Effector memory CD8-positive, alpha-beta T cell (primary cell): ENCODE results near the gene TMEM52B.
"Not testable (repeated sequence)": the region's sequence is repeated elsewhere in the genome, so short reads cannot be mapped to it uniquely, and the experiment has no call there.

ENCODE experiments used
- ATAC-seq: fragments of 150-1000 bp; cut with Tn5 transposase; replicated peaks from 2 replicates; pipeline ENCODE4 v1.10.0; 2021; ENCODE audit warnings: mild to moderate bottlenecking, moderate library complexity
- DNase-seq, 3 experiments: peaks; one replicate each; pipeline ENCODE4 v3.0.0; 2021
- H3K27ac Mint-ChIP-seq, 2 donors: one replicate each; pipeline ENCODE4 v1.8.0; 2022; ENCODE audit warnings: mild to moderate bottlenecking in 2 of 2, mixed read lengths in 2 of 2, moderate library complexity in 2 of 2
- H3K27me3 Mint-ChIP-seq, 2 donors: one replicate each; pipeline ENCODE4 v1.8.0; 2022; ENCODE audit warnings: mixed read lengths in 2 of 2
- H3K36me3 Mint-ChIP-seq: one replicate; pipeline ENCODE4 v1.8.0; 2022; ENCODE audit warnings: mild to moderate bottlenecking, moderate library complexity, mixed read lengths; ENCODE audit not compliant: insufficient read depth
- H3K4me1 Mint-ChIP-seq, 2 donors: one replicate each; pipeline ENCODE4 v1.8.0; 2022; ENCODE audit warnings: low read depth in 2 of 2, mixed read lengths in 2 of 2
- H3K4me3 Mint-ChIP-seq, 2 donors: one replicate each; pipeline ENCODE4 v1.8.0; 2022; ENCODE audit warnings: mild to moderate bottlenecking in 2 of 2, mixed read lengths in 2 of 2, moderate library complexity in 2 of 2
- H3K9me3 Mint-ChIP-seq, 2 donors: one replicate each; pipeline ENCODE4 v1.8.0; 2022; ENCODE audit warnings: mixed read lengths in 2 of 2

Gene TMEM52B

DNA sequence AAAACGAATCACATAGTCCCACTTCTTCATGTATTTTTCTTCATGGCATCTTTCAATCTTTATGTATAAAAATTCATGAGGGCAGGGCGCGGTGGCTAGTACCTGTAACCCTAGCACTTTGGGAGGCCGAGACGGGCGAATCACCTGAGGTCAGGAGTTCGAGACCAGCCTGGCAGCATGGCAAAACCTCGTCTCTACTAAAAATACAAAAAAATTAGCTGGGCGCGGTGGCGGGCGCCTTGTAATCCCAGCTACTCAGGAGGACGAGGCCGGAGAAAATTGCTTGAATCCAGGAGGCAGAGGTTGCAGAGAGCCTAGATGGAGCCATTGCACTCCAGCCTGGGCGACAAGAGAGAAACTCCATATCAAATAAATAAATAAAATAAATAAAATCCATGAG is 31.4 kb downstream of the TMEM52B start:
- DNase-seq (no peak), ATAC-seq (no peak)
- no peak overlapping the region for H3K4me3 Mint-ChIP-seq
- H3K27ac Mint-ChIP-seq, result no peak overlapping the region
- H3K36me3 Mint-ChIP-seq, result peaks cover 39% of the 10 kb centered on the region
- H3K9me3 Mint-ChIP-seq, result no peaks in the 10 kb centered on the region
- no peaks in the 10 kb centered on the region for H3K27me3 Mint-ChIP-seq
- H3K4me1 Mint-ChIP-seq, result peaks cover 18 to 24% of the 10 kb centered on the region in 2 donors

DNA sequence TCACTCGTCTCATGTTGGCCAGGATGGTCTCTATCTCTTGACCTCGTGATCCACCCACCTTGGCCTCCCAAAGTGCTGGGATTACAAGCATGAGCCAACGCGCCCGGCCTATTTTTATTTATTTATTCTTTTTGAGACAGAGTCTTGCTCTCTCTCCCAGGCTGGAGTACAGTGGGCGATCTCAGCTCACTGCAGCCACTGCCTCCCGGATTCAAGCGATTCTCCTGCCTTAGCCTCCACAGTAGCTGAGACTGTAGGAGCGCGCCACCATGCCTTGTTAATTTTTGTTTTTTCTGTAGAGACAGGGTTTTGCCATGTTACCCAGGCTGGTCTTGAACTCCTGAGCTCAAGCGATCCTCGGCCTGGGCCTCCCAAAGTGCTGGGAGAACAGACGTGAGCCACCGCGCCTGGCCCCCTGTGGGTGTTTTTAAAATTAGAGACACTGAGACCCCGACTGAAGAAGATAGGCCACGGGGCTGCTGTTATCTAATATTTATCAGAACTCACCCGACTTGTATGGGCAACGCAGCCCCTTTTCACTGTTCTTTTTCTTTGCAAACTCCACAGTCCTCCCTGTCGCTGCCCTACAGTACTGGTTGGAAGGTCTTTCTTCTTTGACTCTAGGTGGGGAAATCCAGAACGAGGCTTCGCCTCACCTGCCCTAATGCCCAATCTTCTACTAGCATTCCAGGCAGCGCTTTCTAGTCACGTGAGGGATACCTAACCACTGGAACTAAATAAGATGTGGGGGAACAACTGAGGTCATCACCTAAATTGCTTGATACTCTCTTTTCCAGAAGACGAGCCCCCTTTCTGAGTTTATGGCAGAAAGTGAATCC is 32.5 kb downstream of the TMEM52B start:
- no peak for ATAC-seq
- DNase-seq, result no peak
- H3K27me3 Mint-ChIP-seq, result no peaks in the 10 kb centered on the region
- no peaks in the 10 kb centered on the region for H3K9me3 Mint-ChIP-seq
- peak overlapping the region; percentile 99 to 100 for H3K27ac Mint-ChIP-seq
- no peak overlapping the region for H3K4me3 Mint-ChIP-seq
- peaks cover 20 to 33% of the 10 kb centered on the region in 2 donors for H3K4me1 Mint-ChIP-seq
- peaks cover 50% of the 10 kb centered on the region for H3K36me3 Mint-ChIP-seq

DNA sequence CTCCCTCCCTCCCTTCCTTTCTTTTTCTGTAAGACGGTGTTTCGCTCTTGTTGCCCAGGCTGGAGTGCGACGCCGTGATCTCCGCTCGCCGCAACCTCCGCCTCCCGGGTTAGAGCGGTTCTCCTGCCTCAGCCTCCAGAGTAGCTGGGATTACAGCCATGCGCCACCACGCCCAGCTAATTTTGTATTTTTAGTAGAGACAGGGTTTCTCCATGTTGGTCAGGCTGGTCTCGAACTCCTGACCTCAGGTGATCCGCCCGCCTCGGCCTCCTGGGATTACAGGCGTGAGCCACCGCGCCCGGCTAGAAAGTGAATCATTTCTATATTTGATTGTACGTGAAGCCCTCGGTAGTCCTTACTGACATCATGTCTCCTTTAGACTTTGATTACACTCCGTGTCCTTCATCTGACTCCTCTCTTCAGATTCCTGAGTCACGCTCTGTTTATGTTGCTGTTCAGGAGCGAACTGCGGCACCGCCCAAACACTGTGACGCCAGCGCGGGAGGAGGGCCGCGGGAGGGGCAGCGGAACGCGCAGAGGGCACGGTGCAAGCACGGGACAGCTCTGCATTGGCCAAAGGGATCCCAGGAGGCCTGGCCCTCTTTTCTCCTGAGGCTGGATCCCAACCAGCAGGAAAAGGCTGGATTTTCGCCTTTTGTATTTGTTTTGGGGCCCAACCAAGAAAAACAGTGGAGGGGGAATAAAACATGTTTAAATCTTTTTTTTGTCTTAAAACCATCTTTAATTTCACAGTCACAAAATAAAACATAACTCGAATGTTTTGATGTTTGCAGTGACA is 33.3 kb downstream of the TMEM52B start:
- Mint-ChIP-seq H3K27me3 (no peaks in the 10 kb centered on the region), H3K4me3 (peak overlapping the region; percentile 92 to 95), H3K4me1 (peaks cover 20 to 33% of the 10 kb centered on the region in 2 donors), H3K9me3 (no peaks in the 10 kb centered on the region), H3K36me3 (peaks cover 57% of the 10 kb centered on the region), H3K27ac (peak overlapping the region; percentile 99 to 100)
- DNase-seq, result peak; percentile 82 to 90 (median 83)
- ATAC-seq, result peak; percentile 60

DNA sequence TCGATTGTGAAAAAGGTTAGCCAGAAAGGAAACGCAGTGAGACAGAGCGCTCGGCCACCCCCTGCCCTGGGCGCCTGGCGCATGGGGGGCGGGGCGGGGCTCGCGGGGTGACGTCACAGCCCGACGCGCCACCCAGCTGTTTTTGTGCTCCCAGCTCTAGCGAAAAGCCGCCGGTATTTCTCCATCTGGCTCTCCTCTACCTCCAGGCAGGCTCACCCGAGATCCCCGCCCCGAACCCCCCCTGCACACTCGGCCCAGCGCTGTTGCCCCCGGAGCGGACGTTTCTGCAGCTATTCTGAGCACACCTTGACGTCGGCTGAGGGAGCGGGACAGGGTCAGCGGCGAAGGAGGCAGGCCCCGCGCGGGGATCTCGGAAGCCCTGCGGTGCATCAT is 33.9 kb downstream of the TMEM52B start, which contains the start of gene GABARAPL1:
Gene GABARAPL1 (plus strand): TSS at position 139 of the 393 bp plus-strand sequence. CDS start 253 bp downstream, at position 392.
- peak within 1 kb of the TSS; percentile 92 to 95 for H3K4me3 Mint-ChIP-seq
- peak; percentile 78 to 83 (median 81) for DNase-seq
- H3K4me1 Mint-ChIP-seq, result peaks cover 20 to 33% of the 10 kb centered on the region in 2 donors
- H3K9me3 Mint-ChIP-seq, result no peaks in the 10 kb centered on the region
- H3K36me3 Mint-ChIP-seq, result peaks cover 63% of the 10 kb centered on the region
- ATAC-seq, result peak; percentile 67
- peak within 1 kb of the TSS; percentile 99 to 100 for H3K27ac Mint-ChIP-seq
- H3K27me3 Mint-ChIP-seq, result no peaks in the 10 kb centered on the region

DNA sequence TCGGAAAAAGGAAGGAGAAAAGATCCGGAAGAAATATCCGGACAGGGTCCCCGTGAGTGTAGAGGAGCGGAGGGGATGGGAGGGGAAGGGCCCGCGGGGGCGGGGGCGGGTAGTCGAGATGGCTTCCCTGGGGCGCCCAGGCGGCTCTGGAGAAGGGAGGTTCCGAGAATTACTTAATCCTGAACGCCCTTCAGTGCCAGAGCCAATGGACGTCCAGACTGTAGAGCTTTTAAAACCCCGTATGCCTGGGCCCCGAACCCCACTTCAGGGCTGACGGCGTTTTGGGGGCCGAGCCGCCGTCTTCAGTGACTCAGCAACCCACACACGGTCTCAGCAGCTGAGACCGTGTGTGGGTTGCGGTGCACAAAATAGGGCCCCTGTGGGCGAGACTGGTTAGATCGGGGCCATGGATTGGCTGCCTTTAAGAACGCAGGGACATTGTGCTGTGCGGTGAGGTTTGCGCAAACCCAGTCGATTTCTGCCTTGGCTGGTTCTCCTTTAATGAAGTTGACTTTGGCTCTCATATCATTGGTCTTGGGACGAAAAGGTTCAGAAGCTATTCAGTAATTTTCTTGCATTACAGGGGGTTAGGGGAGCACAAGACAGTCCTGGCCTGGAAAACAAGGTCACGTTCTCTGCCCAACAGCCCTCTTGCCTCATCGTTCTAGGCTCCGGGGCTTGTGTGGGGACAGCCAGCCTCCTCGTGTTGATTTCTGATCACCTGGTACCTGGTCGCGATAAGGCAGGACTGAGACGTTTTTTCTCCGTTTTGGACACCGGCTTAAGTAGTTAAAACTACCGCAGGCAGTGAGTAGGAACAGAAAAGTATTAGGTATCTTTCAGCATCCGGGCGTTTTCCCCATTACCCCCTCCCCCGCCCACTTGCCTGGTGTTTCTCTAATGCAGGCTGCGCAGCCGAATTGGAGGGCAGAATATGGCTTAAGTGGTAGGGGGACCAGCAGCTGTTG is 34.6 kb downstream of the TMEM52B start:
- Mint-ChIP-seq H3K9me3 (no peaks in the 10 kb centered on the region), H3K27ac (peak overlapping the region; percentile 99 to 100), H3K36me3 (peaks cover 69% of the 10 kb centered on the region), H3K4me3 (peak overlapping the region; percentile 92 to 95), H3K4me1 (peaks cover 23 to 33% of the 10 kb centered on the region in 2 donors), H3K27me3 (no peaks in the 10 kb centered on the region)
- DNase-seq (peak; percentile 83 to 86 (median 85)), ATAC-seq (peak; percentile 73)

DNA sequence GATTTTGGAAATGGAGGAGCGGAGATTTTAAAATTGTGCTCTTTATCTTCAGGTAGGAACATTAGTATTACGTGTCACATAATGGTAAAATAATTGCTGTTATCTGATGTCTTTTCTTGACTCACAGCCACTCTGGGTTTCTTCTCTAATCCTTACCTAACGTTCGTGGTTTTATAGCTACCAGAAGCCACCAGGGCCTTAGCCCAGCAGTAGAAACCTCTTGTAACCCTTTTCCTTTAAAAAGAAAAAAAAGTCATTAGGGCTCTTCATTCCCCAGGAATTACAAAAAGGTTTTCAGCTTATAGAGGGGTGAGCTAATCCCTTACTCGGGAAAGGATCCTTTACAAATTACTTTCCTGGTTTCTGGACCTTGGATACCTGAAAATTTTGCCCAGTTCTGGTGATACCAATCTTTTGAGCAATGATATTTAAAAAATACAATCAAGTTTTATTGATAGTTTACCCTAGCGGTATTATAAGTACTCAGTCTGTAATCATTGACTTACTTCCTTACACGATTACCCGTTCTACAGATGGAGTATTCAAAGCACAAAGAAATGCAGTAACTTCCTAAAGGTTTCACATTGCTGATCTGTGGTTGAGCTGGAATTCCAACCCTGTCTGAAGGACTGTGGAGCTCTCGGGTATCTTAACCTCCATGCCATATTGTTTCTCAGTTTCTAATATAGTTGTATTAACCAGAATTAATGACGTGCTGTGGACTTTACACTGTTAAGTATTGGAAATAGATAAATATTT is 35.5 kb downstream of the TMEM52B start:
- no peaks in the 10 kb centered on the region for H3K27me3 Mint-ChIP-seq
- DNase-seq (no peak), ATAC-seq (no peak)
- H3K9me3 Mint-ChIP-seq, result no peaks in the 10 kb centered on the region
- peak overlapping the region; percentile 92 to 95 for H3K4me3 Mint-ChIP-seq
- peaks cover 23 to 33% of the 10 kb centered on the region in 2 donors for H3K4me1 Mint-ChIP-seq
- H3K27ac Mint-ChIP-seq, result peak overlapping the region; percentile 99 to 100
- H3K36me3 Mint-ChIP-seq, result peaks cover 73% of the 10 kb centered on the region

DNA sequence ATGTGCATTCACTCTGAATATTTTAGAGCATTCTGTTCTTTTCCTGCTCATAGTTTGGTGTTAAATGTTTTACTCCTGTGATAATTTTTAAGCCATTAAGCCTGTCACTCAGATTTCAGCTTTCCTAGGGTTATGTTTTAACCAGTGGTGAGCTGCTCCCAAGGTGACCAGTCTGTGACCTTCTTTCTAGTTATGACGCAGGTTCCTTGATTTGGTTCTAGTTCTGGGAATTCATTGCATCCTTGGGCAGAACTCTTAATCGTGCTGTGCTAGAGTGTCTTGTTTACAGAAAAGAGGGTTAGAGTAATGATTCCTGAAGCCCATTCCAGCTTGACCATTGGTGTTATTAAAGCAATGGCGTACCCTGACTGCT is 36.0 kb downstream of the TMEM52B start:
- H3K9me3 Mint-ChIP-seq, result no peaks in the 10 kb centered on the region
- no peaks in the 10 kb centered on the region for H3K27me3 Mint-ChIP-seq
- DNase-seq, result no peak
- H3K27ac Mint-ChIP-seq, result peak overlapping the region; percentile 99 to 100
- H3K4me3 Mint-ChIP-seq, result peak overlapping the region; percentile 92 to 95
- no peak for ATAC-seq
- peaks cover 79% of the 10 kb centered on the region for H3K36me3 Mint-ChIP-seq
- H3K4me1 Mint-ChIP-seq, result peaks cover 23 to 33% of the 10 kb centered on the region in 2 donors

DNA sequence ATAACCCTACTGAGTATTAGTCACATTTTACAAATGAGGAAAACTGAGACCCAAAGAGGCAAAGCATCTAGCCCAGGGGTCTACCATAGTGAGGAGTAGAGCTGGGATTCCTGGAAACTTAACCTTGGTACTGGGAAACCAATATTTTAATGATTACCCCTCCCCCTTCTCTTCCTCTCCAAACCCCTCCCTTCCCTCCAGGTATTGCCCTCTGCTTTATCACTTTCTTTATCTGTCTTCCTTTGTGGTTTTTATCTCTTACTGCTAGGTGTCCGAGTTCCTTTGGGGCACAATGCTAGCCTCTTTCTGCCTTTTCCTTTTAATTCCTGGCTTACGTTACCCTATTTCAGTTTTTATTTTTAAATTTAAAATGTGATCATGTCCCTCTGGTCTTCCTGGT is 36.6 kb downstream of the TMEM52B start:
- Mint-ChIP-seq H3K27ac (peak overlapping the region; percentile 99 to 100), H3K4me3 (peak overlapping the region; percentile 92 to 95), H3K9me3 (no peaks in the 10 kb centered on the region), H3K36me3 (peaks cover 84% of the 10 kb centered on the region), H3K4me1 (peaks cover 23 to 33% of the 10 kb centered on the region in 2 donors), H3K27me3 (no peaks in the 10 kb centered on the region)
- ATAC-seq (no peak), DNase-seq (no peak)

DNA sequence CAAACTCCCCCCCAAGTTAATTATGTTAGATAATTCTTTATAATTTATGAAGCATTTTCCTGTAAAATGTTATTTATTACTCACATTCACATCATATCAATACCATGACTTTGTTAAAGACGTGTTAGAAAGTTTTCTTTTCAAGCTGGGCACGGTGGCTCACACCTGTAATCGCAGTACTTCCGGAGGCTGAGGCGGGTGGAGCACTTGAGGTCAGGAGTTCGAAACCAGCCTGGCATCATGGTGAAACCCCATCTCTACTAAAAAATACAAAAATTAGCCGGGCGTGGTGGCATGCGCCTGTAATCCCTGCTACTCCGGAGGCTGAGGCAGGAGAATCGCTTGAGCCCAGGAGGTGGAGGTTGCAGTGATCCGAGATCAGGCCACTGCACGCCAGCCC is 37.1 kb downstream of the TMEM52B start:
- ATAC-seq, H3K27me3 Mint-ChIP-seq, H3K9me3 Mint-ChIP-seq: not testable (repeated sequence)
- DNase-seq, result peak; percentile 41 to 48 (median 43)
- H3K4me3 Mint-ChIP-seq, result peak overlapping the region; percentile 92 to 95
- peak overlapping the region; percentile 99 to 100 for H3K27ac Mint-ChIP-seq
- peaks cover 89% of the 10 kb centered on the region for H3K36me3 Mint-ChIP-seq
- peaks cover 23 to 33% of the 10 kb centered on the region in 2 donors for H3K4me1 Mint-ChIP-seq

DNA sequence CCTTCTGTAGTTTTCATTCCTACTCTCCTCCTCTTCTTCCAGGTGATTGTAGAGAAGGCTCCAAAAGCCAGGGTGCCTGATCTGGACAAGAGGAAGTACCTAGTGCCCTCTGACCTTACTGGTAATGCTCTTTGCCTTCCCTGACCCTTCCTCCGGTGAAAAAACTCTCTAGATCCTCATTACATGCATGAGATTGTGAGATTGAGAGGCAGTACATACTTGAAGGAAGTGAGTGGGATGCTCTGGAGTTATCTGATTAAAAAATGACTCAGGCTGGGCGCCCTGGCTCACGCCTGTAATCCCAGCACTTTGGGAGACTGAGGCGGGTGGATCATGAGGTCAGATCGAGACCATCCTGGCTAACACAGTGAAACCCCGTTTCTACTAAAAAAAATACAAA is 39.2 kb downstream of the TMEM52B start:
- ATAC-seq (no peak), DNase-seq (no peak)
- Mint-ChIP-seq H3K4me3 (no peak overlapping the region), H3K36me3 (peaks cover 91% of the 10 kb centered on the region), H3K9me3 (no peaks in the 10 kb centered on the region), H3K27ac (no peak overlapping the region), H3K4me1 (peaks cover 16 to 26% of the 10 kb centered on the region in 2 donors), H3K27me3 (no peaks in the 10 kb centered on the region)

DNA sequence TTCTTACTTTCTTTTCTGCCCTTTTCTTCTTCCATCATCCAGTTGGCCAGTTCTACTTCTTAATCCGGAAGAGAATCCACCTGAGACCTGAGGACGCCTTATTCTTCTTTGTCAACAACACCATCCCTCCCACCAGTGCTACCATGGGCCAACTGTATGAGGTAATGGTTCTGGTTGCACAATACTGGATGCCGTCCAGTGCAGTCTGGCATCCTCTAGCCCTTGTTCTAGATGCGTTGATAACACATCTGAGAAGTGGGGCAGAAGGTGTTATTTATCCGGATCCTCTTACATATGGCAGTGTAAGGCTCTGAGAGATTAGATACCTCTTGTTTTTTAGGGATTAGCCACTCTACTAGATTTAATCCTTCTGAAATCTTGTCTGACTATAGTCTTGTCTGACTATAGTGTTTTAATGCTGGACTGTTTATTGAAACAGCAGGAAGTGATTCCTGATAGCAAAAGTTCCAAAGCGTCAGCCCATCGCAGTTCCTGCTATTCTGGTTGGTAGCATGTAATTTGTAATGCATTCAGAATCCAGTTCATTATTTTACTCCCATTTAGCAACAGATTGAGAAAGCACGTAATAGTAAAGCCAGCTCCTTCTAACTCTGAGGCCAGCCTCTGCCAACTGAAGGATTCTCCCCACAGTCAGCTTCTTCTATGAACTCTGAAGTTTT is 41.7 kb downstream of the TMEM52B start:
- Mint-ChIP-seq H3K4me3 (no peak overlapping the region), H3K4me1 (peaks cover 5 to 10% of the 10 kb centered on the region in 2 donors), H3K36me3 (peaks cover 70% of the 10 kb centered on the region), H3K9me3 (no peaks in the 10 kb centered on the region), H3K27me3 (no peaks in the 10 kb centered on the region), H3K27ac (peak overlapping the region in 1 of 2 donors; percentile 79)
- ATAC-seq (no peak), DNase-seq (no peak)

DNA sequence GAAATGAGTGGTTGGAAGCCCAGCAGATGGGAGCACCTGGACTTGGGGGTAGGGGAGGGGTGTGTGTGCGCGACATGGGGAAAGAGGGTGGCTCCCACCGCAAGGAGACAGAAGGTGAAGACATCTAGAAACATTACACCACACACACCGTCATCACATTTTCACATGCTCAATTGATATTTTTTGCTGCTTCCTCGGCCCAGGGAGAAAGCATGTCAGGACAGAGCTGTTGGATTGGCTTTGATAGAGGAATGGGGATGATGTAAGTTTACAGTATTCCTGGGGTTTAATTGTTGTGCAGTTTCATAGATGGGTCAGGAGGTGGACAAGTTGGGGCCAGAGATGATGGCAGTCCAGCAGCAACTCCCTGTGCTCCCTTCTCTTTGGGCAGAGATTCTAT is 43.0 kb downstream of the TMEM52B start:
- DNase-seq (no peak), ATAC-seq (no peak)
- H3K27me3 Mint-ChIP-seq, result no peaks in the 10 kb centered on the region
- H3K9me3 Mint-ChIP-seq, result no peaks in the 10 kb centered on the region
- H3K36me3 Mint-ChIP-seq, result peaks cover 58% of the 10 kb centered on the region
- peaks cover 5 to 7% of the 10 kb centered on the region in 2 donors for H3K4me1 Mint-ChIP-seq
- H3K27ac Mint-ChIP-seq, result no peak overlapping the region
- H3K4me3 Mint-ChIP-seq, result no peak overlapping the region
